Smooth muscle cell (in vitro differentiated cells): Measurements from ENCODE around the gene ALCAM. TPM values are rescaled to one million over a fixed set of nuclear protein-coding genes. Genes with fewer than 3 reads are reported as not detected.

Experiments
- DNase-seq: peaks from one replicate; lab custom pipeline; 2025; ENCODE audit not compliant: unreplicated experiment; lab: John Stamatoyannopoulos, UW
- H2AFZ ChIP-seq: fragments of 200-600 bp; sonication (generic); 2 replicates; pipeline ENCODE4 v1.6.0; 2016; ENCODE audit warnings: antibody characterized with exemption, low read depth, mild to moderate bottlenecking
- H3F3A ChIP-seq: fragments of 200-600 bp; sonication (generic); 2 replicates; pipeline ENCODE4 v1.6.0; 2017; ENCODE audit warnings: antibody characterized with exemption, low read depth
- H3K27ac ChIP-seq: fragments of 200-600 bp; sonication (generic); 2 replicates; pipeline ENCODE4 v1.5.1; 2016; ENCODE audit warnings: low read depth, mild to moderate bottlenecking
- H3K27me3 ChIP-seq: fragments of 200-600 bp; sonication (generic); 2 replicates; pipeline ENCODE4 v1.6.1; 2016; ENCODE audit warnings: low read depth, mild to moderate bottlenecking
- H3K36me3 ChIP-seq: fragments of 200-600 bp; sonication (generic); 2 replicates; pipeline ENCODE4 v1.5.1; 2016; ENCODE audit warnings: low read depth
- H3K4me1 ChIP-seq: fragments of 200-600 bp; sonication (generic); 2 replicates; pipeline ENCODE4 v1.5.1; 2016; ENCODE audit warnings: low read depth
- H3K4me2 ChIP-seq: fragments of 200-600 bp; sonication (generic); 2 replicates; pipeline ENCODE4 v1.6.0; 2016; ENCODE audit warnings: mild to moderate bottlenecking
- H3K4me3 ChIP-seq: fragments of 200-600 bp; sonication (generic); 2 replicates; pipeline ENCODE4 v1.5.1; 2016; ENCODE audit warnings: mild to moderate bottlenecking
- H3K79me2 ChIP-seq: fragments of 200-600 bp; sonication (generic); 2 replicates; pipeline ENCODE4 v1.6.0; 2016; ENCODE audit warnings: low read depth, mild to moderate bottlenecking
- H3K9ac ChIP-seq: fragments of 200-600 bp; sonication (generic); 2 replicates; pipeline ENCODE4 v1.6.0; 2016; ENCODE audit warnings: low read depth
- H3K9me3 ChIP-seq: fragments of 200-600 bp; sonication (generic); replicated peaks from 2 replicates; pipeline ENCODE4 v1.5.1; 2016; ENCODE audit warnings: low read depth
- H4K20me1 ChIP-seq: fragments of 200-600 bp; sonication (generic); 2 replicates; pipeline ENCODE4 v1.6.0; 2016; ENCODE audit warnings: low read depth
- CTCF ChIP-seq: fragments of 200-600 bp; sonication (generic); IDR thresholded peaks from 2 replicates; pipeline ENCODE4 v1.5.1; 2017; ENCODE audit warnings: borderline replicate concordance, mild to moderate bottlenecking, antibody characterized with exemption; ENCODE audit not compliant: insufficient read depth, poor library complexity, severe bottlenecking
- WGBS: methylation state at CpG from one replicate; pipeline ENCODE4 v1.1.7; 2016; ENCODE audit warnings: low lambda C conversion rate; 5-methylcytosine and 5-hydroxymethylcytosine counted together
- polyA plus RNA-seq: library from polyadenylated mRNA; unstranded; fragments of >200 nt; fragmentation: Nextera tagmentation; extraction: Ambion mirVana; gene quantifications from 2 replicates; pipeline ENCODE4 v1.2.1, GENCODE V29; 2016
- total RNA-seq: library from RNA; depleted of rRNA; stranded (reverse); fragments of >200 nt; gene quantifications from 2 replicates; pipeline ENCODE4 v1.2.3, GENCODE V29; 2014

The ALCAM gene
- total and polyA plus RNA-seq, 2 experiments from 2014 or later: 110 to 314 TPM

GRCh38 chr3:105323274-105323599 lies 43.5 kb upstream of the ALCAM start:
- no peaks in the 10 kb centered on the region for H3K36me3 ChIP-seq
- 97% methylated on average over 2 of the region's 2 CpGs for WGBS
- no peaks in the 10 kb centered on the region for H3F3A ChIP-seq
- H3K27me3 ChIP-seq: no peaks in the 10 kb centered on the region
- no peaks in the 10 kb centered on the region for H3K9me3 ChIP-seq
- H3K27ac ChIP-seq: no peak overlapping the region
- H3K79me2 ChIP-seq: no peaks in the 10 kb centered on the region
- no peak overlapping the region for H3K4me3 ChIP-seq
- H3K4me1 ChIP-seq: no peaks in the 10 kb centered on the region
- H2AFZ ChIP-seq: no peak overlapping the region
- no peak for TF ChIP-seq CTCF
- DNase-seq: no peak
- H3K9ac ChIP-seq: no peak overlapping the region
- no peaks in the 10 kb centered on the region for H4K20me1 ChIP-seq
- H3K4me2 ChIP-seq: no peak overlapping the region

- 87% methylated on average over 1 of the region's 1 CpG for WGBS
- Histone ChIP-seq H3K79me2 (no peaks in the 10 kb centered on the region), H3K27ac (no peak overlapping the region), H2AFZ (no peak overlapping the region), H3K4me3 (no peak overlapping the region), H3F3A (no peaks in the 10 kb centered on the region), H3K27me3 (no peaks in the 10 kb centered on the region), H3K4me1 (no peaks in the 10 kb centered on the region), H3K4me2 (no peak overlapping the region), H3K9ac (no peak overlapping the region), H3K9me3 (no peaks in the 10 kb centered on the region), H3K36me3 (no peaks in the 10 kb centered on the region), H4K20me1 (no peaks in the 10 kb centered on the region)
- DNase-seq: no peak
- TF ChIP-seq CTCF: no peak
Measured at GRCh38 chr3:105324951-105325350, 41.8 kb upstream of the ALCAM start.

- no peak overlapping the region for H2AFZ ChIP-seq
- no peak overlapping the region for H3K4me2 ChIP-seq
- DNase-seq: no peak
- TF ChIP-seq CTCF: no peak
- H3K9me3 ChIP-seq: no peaks in the 10 kb centered on the region
- no peaks in the 10 kb centered on the region for H3K36me3 ChIP-seq
- no peaks in the 10 kb centered on the region for H3F3A ChIP-seq
- no peak overlapping the region for H3K27ac ChIP-seq
- no peak overlapping the region for H3K9ac ChIP-seq
- no peaks in the 10 kb centered on the region for H3K27me3 ChIP-seq
- H3K79me2 ChIP-seq: no peaks in the 10 kb centered on the region
- H3K4me1 ChIP-seq: no peaks in the 10 kb centered on the region
- no peaks in the 10 kb centered on the region for H4K20me1 ChIP-seq
- H3K4me3 ChIP-seq: no peak overlapping the region
Measured at GRCh38 chr3:105327662-105328337, 38.9 kb upstream of the ALCAM start.

- H3K79me2 ChIP-seq: no peaks in the 10 kb centered on the region
- H3K4me3 ChIP-seq: no peak overlapping the region
- no peak overlapping the region for H3K9ac ChIP-seq
- no peaks in the 10 kb centered on the region for H3K27me3 ChIP-seq
- H3K4me2 ChIP-seq: no peak overlapping the region
- H3K36me3 ChIP-seq: no peaks in the 10 kb centered on the region
- H3K9me3 ChIP-seq: no peaks in the 10 kb centered on the region
- no peaks in the 10 kb centered on the region for H3F3A ChIP-seq
- no peaks in the 10 kb centered on the region for H3K4me1 ChIP-seq
- no peak for DNase-seq
- TF ChIP-seq CTCF: no peak
- no peak overlapping the region for H3K27ac ChIP-seq
- no peak overlapping the region for H2AFZ ChIP-seq
- no peaks in the 10 kb centered on the region for H4K20me1 ChIP-seq
- WGBS: 84% methylated on average over 2 of the region's 2 CpGs
Measured at GRCh38 chr3:105328338-105328730, 38.4 kb upstream of the ALCAM start.
